GM19035 (cell line): Measurements from ENCODE around the gene TMEM171.

ENCODE experiments used
- ATAC-seq: cut with Tn5 transposase; IDR thresholded peaks from one replicate; pipeline ENCODE4 v1.9.1; 2021; ENCODE audit not compliant: unreplicated experiment

Gene TMEM171

GRCh38 chr5:73151766-73152410, 31.5 kb downstream of the TMEM171 start:
- no peak for ATAC-seq

GRCh38 chr5:73152411-73153388, 32.3 kb downstream of the TMEM171 start:
- ATAC-seq, result no peak

- no peak for ATAC-seq
Observed at GRCh38 chr5:73153513-73153912, 33.1 kb downstream of the TMEM171 start.

- ATAC-seq, result no peak
Observed at GRCh38 chr5:73154208-73155006, 34.0 kb downstream of the TMEM171 start.

GRCh38 chr5:73155271-73156222, 35.2 kb downstream of the TMEM171 start:
- no peak for ATAC-seq

- ATAC-seq, result no peak
Observed at GRCh38 chr5:73157414-73158303, 37.3 kb downstream of the TMEM171 start.

- no peak for ATAC-seq
Observed at GRCh38 chr5:73158313-73158712, 37.9 kb downstream of the TMEM171 start.

- peak; percentile 84 for ATAC-seq
Observed at GRCh38 chr5:73160239-73160671, 39.9 kb downstream of the TMEM171 start.

GRCh38 chr5:73170522-73170921, 50.1 kb downstream of the TMEM171 start:
- no peak for ATAC-seq

- no peak for ATAC-seq
Observed at GRCh38 chr5:73171495-73171894, 51.1 kb downstream of the TMEM171 start.

GRCh38 chr5:73172951-73173350, 52.6 kb downstream of the TMEM171 start, which contains the start of gene TMEM174:
TMEM174 (plus strand) TSS chr5:73173193; CDS start chr5:73173244, 51 bp downstream.
- no peak for ATAC-seq

GRCh38 chr5:73174100-73174815, 53.9 kb downstream of the TMEM171 start:
- ATAC-seq, result no peak

- ATAC-seq, result no peak
Observed at GRCh38 chr5:73176250-73176649, 55.9 kb downstream of the TMEM171 start.

- ATAC-seq, result no peak
Observed at GRCh38 chr5:73178265-73178664, 57.9 kb downstream of the TMEM171 start.

- ATAC-seq, result no peak
Observed at GRCh38 chr5:73179730-73180129, 59.4 kb downstream of the TMEM171 start.

- no peak for ATAC-seq
Observed at GRCh38 chr5:73180566-73180965, 60.2 kb downstream of the TMEM171 start.
